HepG2 (cell line): ENCODE measurements around the gene ANKZF1. TPM values are rescaled to one million over a fixed set of nuclear protein-coding genes. Genes with fewer than 3 reads are reported as not detected.

ENCODE experiments used
- BCL3 ChIP-seq: sonication (generic); formaldehyde crosslinking; IDR thresholded peaks from 2 replicates; pipeline ENCODE4 v1.5.1; 2020; ENCODE audit warnings: mild to moderate bottlenecking, missing genetic modification reagents, moderate library complexity
- BRF2 ChIP-seq: sonication (generic); formaldehyde crosslinking; IDR thresholded peaks from 2 replicates; pipeline ENCODE4 v1.8.1; 2022; ENCODE audit warnings: mild to moderate bottlenecking, missing genetic modification reagents
- GPBP1L1 ChIP-seq: sonication (generic); formaldehyde crosslinking; IDR thresholded peaks from 2 replicates; pipeline ENCODE4 v1.5.0; 2020; ENCODE audit warnings: mild to moderate bottlenecking, missing genetic modification reagents
- JARID2 ChIP-seq: sonication (generic); formaldehyde crosslinking; IDR thresholded peaks from 2 replicates; pipeline ENCODE4 v1.8.1; 2023; ENCODE audit warnings: missing genetic modification reagents, inconsistent platforms; ENCODE audit not compliant: insufficient replicate concordance
- KAT8 ChIP-seq: IDR thresholded peaks from 2 replicates; pipeline ENCODE4 v1.6.1; 2016; ENCODE audit warnings: missing genetic modification reagents, missing compliant biosample characterization
- KMT2B ChIP-seq: IDR thresholded peaks from 2 replicates; pipeline ENCODE4 v1.6.1; 2016; ENCODE audit warnings: missing genetic modification reagents, missing compliant biosample characterization
- MZF1 ChIP-seq: sonication (generic); formaldehyde crosslinking; IDR thresholded peaks from 2 replicates; pipeline ENCODE4 v1.8.1; 2023; ENCODE audit warnings: mild to moderate bottlenecking, missing genetic modification reagents, borderline replicate concordance
- NR2F6 ChIP-seq, 2 experiments: IDR thresholded peaks; 2 replicates each; pipeline ENCODE4 v1.6.1; 2016; ENCODE audit warnings: antibody characterized with exemption in 1 of 2, mild to moderate bottlenecking in 1 of 2
- PAX8 ChIP-seq: sonication (generic); formaldehyde crosslinking; IDR thresholded peaks from 2 replicates; pipeline ENCODE4 v1.8.0; 2022; ENCODE audit warnings: mild to moderate bottlenecking, missing genetic modification reagents, borderline replicate concordance
- PRMT3 ChIP-seq: sonication (generic); formaldehyde crosslinking; IDR thresholded peaks from 2 replicates; pipeline ENCODE4 v1.8.1; 2022; ENCODE audit warnings: low read depth, mild to moderate bottlenecking, moderate library complexity, missing genetic modification reagents, borderline replicate concordance
- YY1 ChIP-seq: IDR thresholded peaks from 2 replicates; pipeline ENCODE4 v1.6.1; 2011; ENCODE audit warnings: low read length, low read depth, moderate library complexity, mild to moderate bottlenecking; ENCODE audit not compliant: insufficient read depth, insufficient replicate concordance
- ZBTB26 ChIP-seq: IDR thresholded peaks from 2 replicates; pipeline ENCODE4 v1.6.1; 2016; ENCODE audit warnings: missing compliant biosample characterization, missing genetic modification reagents, borderline replicate concordance
- ZBTB49 ChIP-seq: sonication (generic); formaldehyde crosslinking; IDR thresholded peaks from 2 replicates; pipeline ENCODE4 v1.4.0; 2020; ENCODE audit warnings: missing genetic modification reagents, borderline replicate concordance
- ZNF503 ChIP-seq: sonication (generic); formaldehyde crosslinking; IDR thresholded peaks from 2 replicates; pipeline ENCODE4 v1.4.0; 2020; ENCODE audit warnings: missing genetic modification reagents
- ZNF639 ChIP-seq: conservative IDR thresholded peaks from 2 replicates; pipeline ENCODE4 v1.6.1; 2018; ENCODE audit warnings: missing genetic modification reagents
- ZNF672 ChIP-seq: sonication (generic); formaldehyde crosslinking; IDR thresholded peaks from 2 replicates; pipeline ENCODE4 v1.8.1; 2022; ENCODE audit warnings: missing genetic modification reagents
- ZSCAN25 ChIP-seq: sonication (generic); formaldehyde crosslinking; IDR thresholded peaks from 2 replicates; pipeline ENCODE4 v1.8.0; 2022; ENCODE audit warnings: mild to moderate bottlenecking, missing genetic modification reagents
- polyA plus RNA-seq, 8 experiments: library from polyadenylated mRNA; depleted of rRNA in 3 of 8; stranded (reverse) in 7 of 8; unstranded in 1 of 8; fragments of >200 nt; fragmentation: Illumina TruSeq in 4 of 8; extraction: Trizol in 4 of 8; gene quantifications; 2 replicates each; pipeline versions ENCODE4 v1.2.1 to v1.2.3, GENCODE V29; 2011 to 2016; ENCODE audit warnings: low read depth in 4 of 8, missing spikeins in 1 of 8, mixed read lengths in 1 of 8; ENCODE audit not compliant: insufficient read depth in 1 of 8
- total RNA-seq, 5 experiments: library from RNA; depleted of rRNA; stranded (reverse); fragments of >200 nt; fragmentation: Illumina TruSeq; extraction: Trizol; gene quantifications; 2 replicates each; pipeline ENCODE4 v1.2.3, GENCODE V29; 2016; ENCODE audit warnings: low read depth in 1 of 5

ANKZF1 gene
- total and polyA plus RNA-seq, 2 of the 13 experiments (the other 11 are each of a cell fraction or from before 2014, with no cell fraction given), result 25.3 to 128 TPM

GRCh38 chr2:219207134-219207883 is 22.3 kb upstream of the ANKZF1 start (continued):
- no peak for TF ChIP-seq BCL3 (CRISPR knock-in tag)
- no peak for TF ChIP-seq ZSCAN25 (CRISPR knock-in tag)
- no peak for TF ChIP-seq YY1
- no peak for TF ChIP-seq ZBTB26 (CRISPR knock-in tag)
- TF ChIP-seq GPBP1L1 (CRISPR knock-in tag), result no peak
- TF ChIP-seq KMT2B (CRISPR knock-in tag), result no peak
- TF ChIP-seq ZNF503 (CRISPR knock-in tag), result no peak
- TF ChIP-seq ZNF639 (CRISPR knock-in tag), result peak; percentile 46; the same call in 1 of the 2 replicates
- TF ChIP-seq PAX8, result no peak
- no peak for TF ChIP-seq BRF2
- no peak for TF ChIP-seq JARID2 (CRISPR knock-in tag)
- TF ChIP-seq KAT8 (CRISPR knock-in tag), result no peak
- no peak for TF ChIP-seq ZNF672 (CRISPR knock-in tag)
- no peak for TF ChIP-seq ZBTB49 (CRISPR knock-in tag)
- no peak for TF ChIP-seq NR2F6 (IDR thresholded peaks at IDR 0.05)
- peak; percentile 64 for TF ChIP-seq NR2F6 (CRISPR knock-in tag; IDR thresholded peaks at IDR 0.05)
- TF ChIP-seq MZF1 (CRISPR knock-in tag), result no peak; the same call in 1 of the 2 replicates
- no peak; the same call in 1 of the 2 replicates for TF ChIP-seq PRMT3
